ENCODE results near the gene APOBEC3G.

DNA sequence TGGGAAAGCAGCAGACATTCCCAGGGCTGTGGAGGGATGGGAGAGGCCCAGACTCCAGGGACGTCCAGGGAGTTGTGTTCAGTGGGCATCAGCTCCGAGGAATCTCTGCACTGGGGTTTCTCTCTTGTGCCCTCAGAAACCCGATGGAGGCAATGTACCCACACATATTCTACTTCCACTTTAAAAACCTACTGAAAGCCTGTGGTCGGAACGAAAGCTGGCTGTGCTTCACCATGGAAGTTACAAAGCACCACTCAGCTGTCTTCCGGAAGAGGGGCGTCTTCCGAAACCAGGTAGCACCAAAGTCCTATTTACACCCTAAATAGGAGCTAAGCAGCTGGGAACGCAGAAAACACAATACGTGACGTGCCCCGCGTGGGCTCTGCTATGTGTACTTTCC lies 47.8 kb upstream of the APOBEC3G start:
- TF ChIP-seq, protein P1, sequence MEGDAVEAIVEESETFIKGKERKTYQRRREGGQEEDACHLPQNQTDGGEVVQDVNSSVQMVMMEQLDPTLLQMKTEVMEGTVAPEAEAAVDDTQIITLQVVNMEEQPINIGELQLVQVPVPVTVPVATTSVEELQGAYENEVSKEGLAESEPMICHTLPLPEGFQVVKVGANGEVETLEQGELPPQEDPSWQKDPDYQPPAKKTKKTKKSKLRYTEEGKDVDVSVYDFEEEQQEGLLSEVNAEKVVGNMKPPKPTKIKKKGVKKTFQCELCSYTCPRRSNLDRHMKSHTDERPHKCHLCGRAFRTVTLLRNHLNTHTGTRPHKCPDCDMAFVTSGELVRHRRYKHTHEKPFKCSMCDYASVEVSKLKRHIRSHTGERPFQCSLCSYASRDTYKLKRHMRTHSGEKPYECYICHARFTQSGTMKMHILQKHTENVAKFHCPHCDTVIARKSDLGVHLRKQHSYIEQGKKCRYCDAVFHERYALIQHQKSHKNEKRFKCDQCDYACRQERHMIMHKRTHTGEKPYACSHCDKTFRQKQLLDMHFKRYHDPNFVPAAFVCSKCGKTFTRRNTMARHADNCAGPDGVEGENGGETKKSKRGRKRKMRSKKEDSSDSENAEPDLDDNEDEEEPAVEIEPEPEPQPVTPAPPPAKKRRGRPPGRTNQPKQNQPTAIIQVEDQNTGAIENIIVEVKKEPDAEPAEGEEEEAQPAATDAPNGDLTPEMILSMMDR (IDR thresholded peaks at IDR 0.05): no peak
- no peak for TF ChIP-seq POLR2A (IDR thresholded peaks at IDR 0.05)
- TF ChIP-seq POLR2AphosphoS5 (IDR thresholded peaks at IDR 0.05): no peak
